H1 (cell line): Measurements from ENCODE around the gene FHIT.

Source experiments
- SP2 ChIP-seq: IDR thresholded peaks from 2 replicates; pipeline ENCODE4 v1.6.1; 2012; ENCODE audit warnings: mild to moderate bottlenecking, low read length, inconsistent platforms
- TF ChIP-seq, protein P1 (sequence below), 3 experiments: IDR thresholded peaks; 1 replicate in 2 of 3; 2 replicates in 1 of 3; pipeline versions ENCODE4 v1.5.1 to v1.6.1; 2011; ENCODE audit warnings: low read length in 3 of 3, mild to moderate bottlenecking in 3 of 3, inconsistent platforms in 2 of 3, low read depth in 1 of 3, moderate library complexity in 1 of 3; ENCODE audit not compliant: insufficient read depth in 1 of 3; ENCODE audit errors: control extremely low read depth in 1 of 3

GRCh38 chr3:60339304-60339703 lies 911.9 kb downstream of the FHIT start:
- TF ChIP-seq SP2, result no peak
- TF ChIP-seq, protein P1, sequence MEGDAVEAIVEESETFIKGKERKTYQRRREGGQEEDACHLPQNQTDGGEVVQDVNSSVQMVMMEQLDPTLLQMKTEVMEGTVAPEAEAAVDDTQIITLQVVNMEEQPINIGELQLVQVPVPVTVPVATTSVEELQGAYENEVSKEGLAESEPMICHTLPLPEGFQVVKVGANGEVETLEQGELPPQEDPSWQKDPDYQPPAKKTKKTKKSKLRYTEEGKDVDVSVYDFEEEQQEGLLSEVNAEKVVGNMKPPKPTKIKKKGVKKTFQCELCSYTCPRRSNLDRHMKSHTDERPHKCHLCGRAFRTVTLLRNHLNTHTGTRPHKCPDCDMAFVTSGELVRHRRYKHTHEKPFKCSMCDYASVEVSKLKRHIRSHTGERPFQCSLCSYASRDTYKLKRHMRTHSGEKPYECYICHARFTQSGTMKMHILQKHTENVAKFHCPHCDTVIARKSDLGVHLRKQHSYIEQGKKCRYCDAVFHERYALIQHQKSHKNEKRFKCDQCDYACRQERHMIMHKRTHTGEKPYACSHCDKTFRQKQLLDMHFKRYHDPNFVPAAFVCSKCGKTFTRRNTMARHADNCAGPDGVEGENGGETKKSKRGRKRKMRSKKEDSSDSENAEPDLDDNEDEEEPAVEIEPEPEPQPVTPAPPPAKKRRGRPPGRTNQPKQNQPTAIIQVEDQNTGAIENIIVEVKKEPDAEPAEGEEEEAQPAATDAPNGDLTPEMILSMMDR (IDR thresholded peaks at IDR 0.05; ENCODE audit: control extremely low read depth in 1 of 3, insufficient read depth in 1 of 3, low read depth in 1 of 3, low read length in 3 of 3), result no peak
